VCaP (cell line): Measurements from ENCODE around the gene CMTM3.
A peak's percentile ranks its signal among the peaks of the same experiment; 100 is the strongest.

ENCODE experiments used
- H3K27ac ChIP-seq: fragments of 450-650 bp; 2 replicates; pipeline ENCODE4 v1.5.1; 2017
- CTCF ChIP-seq: fragments of 450-650 bp; conservative IDR thresholded peaks from 2 replicates; pipeline ENCODE4 v1.5.1; 2017; ENCODE audit warnings: mild to moderate bottlenecking, moderate library complexity

CMTM3 gene

DNA sequence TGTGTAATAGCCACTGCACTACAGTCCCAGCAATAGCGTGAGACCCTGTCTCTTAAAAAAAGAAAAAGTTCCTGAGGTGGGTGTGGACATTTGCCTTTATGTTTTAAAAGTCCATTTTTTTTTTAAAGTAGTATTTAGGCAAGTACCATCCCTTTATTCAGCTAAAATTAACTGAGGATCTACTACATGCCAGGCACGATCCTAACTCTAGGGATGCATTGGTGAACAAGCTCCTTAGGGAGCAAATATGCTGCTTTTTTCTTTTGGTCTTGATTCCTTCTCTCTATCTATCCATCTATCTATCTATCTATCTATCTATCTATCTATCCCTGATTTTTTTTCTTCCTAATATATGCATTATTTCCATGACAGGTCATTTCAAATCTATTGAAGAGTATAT, 44.7 kb downstream of the CMTM3 start:
- no peak for TF ChIP-seq CTCF
- no peak overlapping the region for H3K27ac ChIP-seq

- H3K27ac ChIP-seq, result no peak overlapping the region
- no peak for TF ChIP-seq CTCF
Observed at GRCh38 chr16:66649636-66650205, 45.2 kb downstream of the CMTM3 start.

DNA sequence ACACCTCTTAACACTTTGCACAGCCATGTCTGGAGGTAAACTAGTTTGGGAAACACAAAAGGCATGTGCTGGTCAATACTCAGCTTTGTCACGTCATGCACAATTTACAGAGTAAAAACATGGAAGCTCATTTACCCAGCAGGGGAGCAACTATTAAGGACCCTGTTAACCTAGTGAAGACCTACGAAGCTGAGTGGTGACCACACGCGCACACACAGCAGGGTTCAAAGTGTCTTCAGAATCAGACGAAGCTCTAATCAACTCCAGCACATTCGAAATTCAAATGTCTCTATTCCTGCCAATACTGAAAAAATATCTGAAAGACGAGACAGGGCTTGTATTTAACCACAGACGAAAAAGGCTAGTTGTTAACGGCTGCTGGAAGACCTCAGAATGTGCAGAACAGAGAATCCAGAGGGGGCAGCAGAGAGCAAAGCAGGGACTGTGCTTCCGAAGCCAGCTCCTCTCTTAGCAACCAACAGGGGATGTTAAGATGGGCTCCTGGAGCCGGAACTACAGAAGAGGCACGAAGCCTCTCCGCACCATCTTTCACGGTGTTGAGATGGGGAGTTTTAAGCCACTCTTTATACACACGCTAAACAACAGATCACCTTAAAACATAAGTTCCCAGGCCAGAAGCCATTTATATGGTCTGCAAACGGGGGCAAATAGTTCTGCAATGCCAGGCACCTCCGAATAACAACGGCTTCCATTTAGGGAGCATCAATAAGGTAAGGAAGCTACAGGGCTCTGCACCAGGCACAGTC, 46.4 kb downstream of the CMTM3 start:
- no peak overlapping the region for H3K27ac ChIP-seq
- TF ChIP-seq CTCF, result peak; percentile 83

DNA sequence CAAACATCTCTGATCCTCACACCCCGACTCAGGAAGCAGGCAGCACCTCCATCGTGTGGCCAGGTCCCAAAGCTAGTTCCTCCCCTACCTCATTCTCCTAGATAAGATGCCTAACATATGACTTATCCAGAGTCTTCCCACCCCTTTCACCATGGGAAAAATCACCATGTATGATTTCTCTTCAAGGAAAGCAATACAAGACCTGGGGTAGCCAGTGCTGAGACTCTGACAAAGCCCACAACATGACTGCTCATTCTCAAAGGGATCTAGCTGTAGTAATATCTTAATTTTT, 46.9 kb downstream of the CMTM3 start:
- H3K27ac ChIP-seq, result no peak overlapping the region
- TF ChIP-seq CTCF, result no peak

DNA sequence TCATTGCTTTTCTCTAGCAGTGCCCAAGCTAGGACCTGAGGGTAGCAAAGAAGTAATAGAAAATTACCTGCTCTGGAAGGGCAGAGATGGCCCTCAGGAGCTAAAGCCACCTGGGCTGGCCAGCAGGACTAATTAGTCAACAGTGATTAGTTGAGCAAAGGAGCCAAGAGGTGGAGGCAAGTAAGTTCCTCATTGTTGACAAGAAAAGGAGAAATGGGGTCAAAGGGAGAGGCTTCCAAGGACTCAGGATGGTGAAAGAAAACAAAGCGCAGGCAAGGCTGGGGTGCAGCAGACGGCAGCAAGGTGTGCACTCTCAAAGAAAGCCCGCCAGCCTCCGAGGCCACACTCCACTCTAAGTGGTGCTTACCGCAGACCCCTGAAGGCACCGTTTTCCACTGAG, 47.5 kb downstream of the CMTM3 start:
- no peak for TF ChIP-seq CTCF

GRCh38 chr16:66652661-66653360, 48.3 kb downstream of the CMTM3 start:
- TF ChIP-seq CTCF, result no peak
- H3K27ac ChIP-seq, result no peak overlapping the region

More for the DNA sequence above, 47.5 kb downstream of the CMTM3 start:
- H3K27ac ChIP-seq, result no peak overlapping the region

DNA sequence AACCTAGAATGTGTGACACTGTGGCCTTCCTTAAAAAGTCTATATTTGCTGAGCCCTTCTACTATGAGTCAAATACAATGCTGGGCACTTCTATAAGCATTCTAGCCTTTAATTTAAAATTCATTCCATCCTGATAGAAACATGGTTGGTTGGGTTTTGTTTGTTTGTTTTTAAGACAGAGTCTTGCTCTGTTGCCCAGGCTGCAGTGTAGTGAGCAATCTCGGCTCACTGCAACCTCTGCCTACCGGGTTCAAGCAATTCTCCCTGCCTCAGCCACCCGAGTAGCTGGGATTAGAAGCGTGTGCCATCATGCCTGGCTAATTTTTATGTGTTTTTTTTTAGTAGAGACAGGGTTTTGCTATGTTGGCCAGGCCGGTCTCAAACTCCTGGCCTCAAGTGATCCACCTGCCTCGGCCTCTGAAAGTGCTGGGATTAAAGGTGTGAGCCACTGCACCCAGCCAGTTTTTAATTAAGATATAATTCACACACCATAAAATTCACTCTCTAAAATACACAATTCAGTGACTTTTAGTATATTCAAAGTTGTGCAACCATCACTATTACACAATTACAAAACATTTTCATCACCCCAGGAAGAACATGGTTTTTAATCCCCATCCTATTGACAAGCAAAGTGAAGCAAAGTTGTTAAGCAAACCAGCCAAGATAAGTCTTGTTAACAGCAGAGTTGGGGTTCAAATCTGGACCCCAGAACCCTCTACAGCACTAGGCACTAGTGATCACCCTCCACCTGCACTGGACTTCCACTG, 49.3 kb downstream of the CMTM3 start:
- H3K27ac ChIP-seq, result no peak overlapping the region
- no peak for TF ChIP-seq CTCF
